HEK293 (cell line): ENCODE results near the gene IPO8.
A peak's percentile ranks its signal among the peaks of the same experiment; 100 is the strongest.

Source experiments
- CTCF ChIA-PET: fragments of 350-600 bp; formaldehyde crosslinking; extraction: SDS; loops from one replicate; lab custom pipeline; 2021; ENCODE audit warnings: antibody characterized with exemption; lab: Yijun Ruan, JAX
- POLR2A ChIA-PET: fragments of 300-600 bp; formaldehyde crosslinking; extraction: SDS; loops from one replicate; lab custom pipeline; 2020; ENCODE audit warnings: antibody characterized with exemption, inconsistent platforms; lab: Yijun Ruan, JAX
- H3K27ac ChIP-seq: fragments of 200-500 bp; sonication (Bioruptor generic); 2 replicates; pipeline ENCODE4 v1.5.1; 2014; ENCODE audit warnings: low read depth, low read length, control low read depth, inconsistent platforms; ENCODE audit errors: extremely low read depth
- H3K36me3 ChIP-seq, 2 experiments: fragments of 200-500 bp in 1 of 2; sonication (Bioruptor generic) in 1 of 2; 1 replicate in 1 of 2; 2 replicates in 1 of 2; pipeline ENCODE4 v1.5.1; 2014 to 2017; ENCODE audit warnings: inconsistent platforms in 2 of 2, low read length in 2 of 2; ENCODE audit not compliant: control insufficient read depth in 2 of 2, insufficient read depth in 1 of 2
- H3K4me1 ChIP-seq: fragments of 200-500 bp; sonication (Bioruptor generic); 2 replicates; pipeline ENCODE4 v1.5.1; 2014; ENCODE audit warnings: mild to moderate bottlenecking, low read length, inconsistent platforms; ENCODE audit not compliant: control insufficient read depth, insufficient read depth
- H3K4me3 ChIP-seq: 2 replicates; pipeline ENCODE4 v1.5.1; 2011; ENCODE audit warnings: low read depth, mild to moderate bottlenecking, control low read depth, low read length, moderate library complexity
- H3K9me3 ChIP-seq: fragments of 200-500 bp; sonication (Bioruptor generic); 2 replicates; pipeline ENCODE4 v1.5.1; 2014; ENCODE audit warnings: low read depth, low read length, inconsistent platforms; ENCODE audit not compliant: control insufficient read depth, insufficient read depth
- ATF2 ChIP-seq: fragments of 450-650 bp; formaldehyde crosslinking; IDR thresholded peaks from 2 replicates; pipeline ENCODE4 v1.5.1; 2016; ENCODE audit warnings: missing biosample characterization, missing genetic modification characterization, low read depth
- GLI2 ChIP-seq: fragments of 450-650 bp; formaldehyde crosslinking; IDR thresholded peaks from 2 replicates; pipeline ENCODE4; 2017; ENCODE audit warnings: missing biosample characterization, missing genetic modification characterization, low read depth, borderline replicate concordance
- HOXD13 ChIP-seq: sonication (generic); formaldehyde crosslinking; IDR thresholded peaks from 2 replicates; pipeline ENCODE4 v1.8.0; 2022; ENCODE audit warnings: missing genetic modification reagents, borderline replicate concordance
- IKZF3 ChIP-seq: fragments of 450-650 bp; IDR thresholded peaks from 2 replicates; pipeline ENCODE4 v1.5.0; 2018; ENCODE audit warnings: missing biosample characterization, mild to moderate bottlenecking, missing genetic modification characterization, moderate library complexity
- PRDM6 ChIP-seq: fragments of 450-650 bp; formaldehyde crosslinking; IDR thresholded peaks from 2 replicates; pipeline ENCODE4 v1.5.1; 2017; ENCODE audit warnings: missing biosample characterization, missing genetic modification characterization
- TCF7L2 ChIP-seq: IDR thresholded peaks from 2 replicates; pipeline ENCODE4 v1.6.1; 2011; ENCODE audit warnings: low read depth, mild to moderate bottlenecking, inconsistent platforms, low read length, moderate library complexity, borderline replicate concordance
- WT1 ChIP-seq: fragments of 450-650 bp; formaldehyde crosslinking; IDR thresholded peaks from 2 replicates; pipeline ENCODE4 v1.5.1; 2016; ENCODE audit warnings: missing biosample characterization, missing genetic modification characterization
- ZBTB10 ChIP-seq: fragments of 450-650 bp; formaldehyde crosslinking; IDR thresholded peaks from 2 replicates; pipeline ENCODE4 v1.5.1; 2016; ENCODE audit warnings: missing biosample characterization, missing genetic modification characterization
- ZBTB17 ChIP-seq: fragments of 450-650 bp; formaldehyde crosslinking; IDR thresholded peaks from 2 replicates; pipeline ENCODE4 v1.5.1; 2016; ENCODE audit warnings: missing biosample characterization, missing genetic modification characterization
- ZBTB48 ChIP-seq: fragments of 450-650 bp; formaldehyde crosslinking; IDR thresholded peaks from 2 replicates; pipeline ENCODE4 v1.5.1; 2016; ENCODE audit warnings: missing biosample characterization, missing genetic modification characterization
- ZEB2 ChIP-seq: fragments of 450-650 bp; formaldehyde crosslinking; IDR thresholded peaks from 2 replicates; pipeline ENCODE4 v1.5.1; 2016; ENCODE audit warnings: missing biosample characterization, missing genetic modification characterization
- ZNF10 ChIP-seq: fragments of 450-650 bp; formaldehyde crosslinking; IDR thresholded peaks from 2 replicates; pipeline ENCODE4 v1.5.1; 2017; ENCODE audit warnings: missing biosample characterization, missing genetic modification characterization
- ZNF146 ChIP-seq: fragments of 450-650 bp; formaldehyde crosslinking; IDR thresholded peaks from 2 replicates; pipeline ENCODE4 v1.5.1; 2016; ENCODE audit warnings: missing biosample characterization, missing genetic modification characterization
- ZNF16 ChIP-seq: fragments of 450-650 bp; formaldehyde crosslinking; IDR thresholded peaks from 2 replicates; pipeline ENCODE4 v1.5.1; 2016; ENCODE audit warnings: low read depth, missing biosample characterization, missing genetic modification characterization
- ZNF280C ChIP-seq: fragments of 450-650 bp; formaldehyde crosslinking; IDR thresholded peaks from 2 replicates; pipeline ENCODE4 v1.5.1; 2016; ENCODE audit warnings: missing biosample characterization, missing genetic modification characterization
- ZNF398 ChIP-seq: fragments of 450-650 bp; formaldehyde crosslinking; IDR thresholded peaks from 2 replicates; pipeline ENCODE4 v1.5.1; 2017; ENCODE audit warnings: missing biosample characterization, missing genetic modification characterization
- ZNF433 ChIP-seq: fragments of 450-650 bp; formaldehyde crosslinking; IDR thresholded peaks from 2 replicates; pipeline ENCODE4 v1.5.1; 2016; ENCODE audit warnings: missing biosample characterization, missing genetic modification characterization, low read depth
- ZNF510 ChIP-seq: fragments of 450-650 bp; formaldehyde crosslinking; IDR thresholded peaks from 2 replicates; pipeline ENCODE4 v1.5.1; 2018; ENCODE audit warnings: mild to moderate bottlenecking, missing genetic modification characterization, missing biosample characterization; ENCODE audit not compliant: insufficient replicate concordance
- ZNF530 ChIP-seq: fragments of 450-650 bp; formaldehyde crosslinking; IDR thresholded peaks from 2 replicates; pipeline ENCODE4 v1.5.1; 2016; ENCODE audit warnings: low read depth, missing biosample characterization, missing genetic modification characterization
- ZNF580 ChIP-seq: fragments of 450-650 bp; formaldehyde crosslinking; IDR thresholded peaks from 2 replicates; pipeline ENCODE4 v1.5.1; 2016; ENCODE audit warnings: missing biosample characterization, missing genetic modification characterization
- ZNF600 ChIP-seq: fragments of 450-650 bp; formaldehyde crosslinking; IDR thresholded peaks from 2 replicates; pipeline ENCODE4 v1.5.1; 2016; ENCODE audit warnings: missing biosample characterization, missing genetic modification characterization
- ZNF670 ChIP-seq: fragments of 450-650 bp; formaldehyde crosslinking; IDR thresholded peaks from 2 replicates; pipeline ENCODE4 v1.5.1; 2016; ENCODE audit warnings: missing biosample characterization, missing genetic modification characterization, low read depth
- ZNF76 ChIP-seq: fragments of 450-650 bp; formaldehyde crosslinking; IDR thresholded peaks from 2 replicates; pipeline ENCODE4; 2016; ENCODE audit warnings: low read depth, missing biosample characterization, missing genetic modification characterization, borderline replicate concordance
- ZNF830 ChIP-seq: fragments of 450-650 bp; IDR thresholded peaks from 2 replicates; pipeline ENCODE4 v1.5.0; 2018; ENCODE audit warnings: missing biosample characterization, missing genetic modification characterization, low read depth, mild to moderate bottlenecking, moderate library complexity

The IPO8 gene

GRCh38 chr12:30599608-30600007 lies 96.1 kb downstream of the IPO8 start (continued):
- TF ChIP-seq PRDM6 (tag by site-specific recombination), result peak; percentile 78
- no peak for TF ChIP-seq IKZF3 (tag by site-specific recombination)
- TF ChIP-seq GLI2 (tag by site-specific recombination), result peak; percentile 12; the same call in 1 of the 2 replicates
- TF ChIP-seq ZBTB17 (tag by site-specific recombination), result peak; percentile 66
- no peak for TF ChIP-seq ZNF10 (tag by site-specific recombination)
- no peak for TF ChIP-seq ZNF280C (tag by site-specific recombination)
- TF ChIP-seq ZNF580 (tag by site-specific recombination), result no peak
- no peak for TF ChIP-seq ZNF830 (tag by site-specific recombination)
- TF ChIP-seq TCF7L2, result peak; percentile 53; the same call in 1 of the 2 replicates
- TF ChIP-seq ZBTB48 (tag by site-specific recombination), result no peak
- TF ChIP-seq ZEB2, result 0 out of 2 replicates have a peak, but pooled peaks have one; percentile 35
- TF ChIP-seq ZNF670 (tag by site-specific recombination), result no peak
- TF ChIP-seq ZNF600, result no peak
- peak; percentile 78 for TF ChIP-seq WT1 (tag by site-specific recombination)
- TF ChIP-seq ZNF510 (tag by site-specific recombination), result no peak
- TF ChIP-seq ATF2 (tag by site-specific recombination), result peak; percentile 46; the same call in 1 of the 2 replicates
- peak; percentile 43 for TF ChIP-seq ZNF398
- no peak for TF ChIP-seq ZNF16

- H3K9me3 ChIP-seq, result no peaks in the 10 kb centered on the region
- H3K27ac ChIP-seq, result no peak overlapping the region
- H3K4me1 ChIP-seq, result no peaks in the 10 kb centered on the region
- ChIA-PET CTCF (no interaction called here), POLR2A (no interaction called here)
- no peaks in the 10 kb centered on the region for H3K36me3 ChIP-seq
- no peak overlapping the region for H3K4me3 ChIP-seq
- no peak for TF ChIP-seq ZNF76 (tag by site-specific recombination)
- no peak for TF ChIP-seq ZNF433 (tag by site-specific recombination)
- no peak for TF ChIP-seq ZNF530
- TF ChIP-seq HOXD13 (CRISPR knock-in tag), result no peak
- TF ChIP-seq ZNF146 (tag by site-specific recombination), result no peak
- TF ChIP-seq ZBTB10 (tag by site-specific recombination), result no peak
- TF ChIP-seq, all 188 proteins: peak for 0
Observed at GRCh38 chr12:30598889-30599288, 96.8 kb downstream of the IPO8 start.
